Glutamatergic neuron (in vitro differentiated cells): ENCODE measurements around the gene CEP120. TPM values are rescaled to one million over a fixed set of nuclear protein-coding genes. Genes with fewer than 3 reads are reported as not detected.
"Not testable (repeated sequence)": the region's sequence is repeated elsewhere in the genome, so short reads cannot be mapped to it uniquely, and the experiment has no call there.

ENCODE experiments used
- DNase-seq: peaks from one replicate; pipeline ENCODE4 v3.0.0; 2022
- H3K27ac Mint-ChIP-seq: one replicate; pipeline ENCODE4 v1.8.0; 2020; ENCODE audit warnings: mild to moderate bottlenecking, mixed read lengths, inconsistent platforms; ENCODE audit not compliant: unreplicated experiment
- H3K27me3 Mint-ChIP-seq: one replicate; pipeline ENCODE4 v1.8.0; 2020; ENCODE audit warnings: mild to moderate bottlenecking, moderate library complexity, mixed read lengths, inconsistent platforms; ENCODE audit not compliant: unreplicated experiment
- H3K36me3 Mint-ChIP-seq: one replicate; pipeline ENCODE4 v1.8.0; 2020; ENCODE audit warnings: mild to moderate bottlenecking, mixed read lengths, inconsistent platforms; ENCODE audit not compliant: unreplicated experiment
- H3K4me1 Mint-ChIP-seq: one replicate; pipeline ENCODE4 v1.8.0; 2020; ENCODE audit warnings: mild to moderate bottlenecking, low read depth, mixed read lengths, inconsistent platforms; ENCODE audit not compliant: unreplicated experiment
- H3K4me3 Mint-ChIP-seq: one replicate; pipeline ENCODE4 v1.8.0; 2020; ENCODE audit warnings: mild to moderate bottlenecking, mixed read lengths, inconsistent platforms; ENCODE audit not compliant: unreplicated experiment
- H3K9me3 Mint-ChIP-seq: one replicate; pipeline ENCODE4 v1.8.0; 2020; ENCODE audit warnings: mild to moderate bottlenecking, moderate library complexity, mixed read lengths, inconsistent platforms; ENCODE audit not compliant: unreplicated experiment
- total RNA-seq: library from RNA; stranded (reverse); fragmentation: NEBNext Ultra II Directional; extraction: Animal tissue kit (Norgen Biotek cat#: 25700); gene quantifications from one replicate; pipeline ENCODE4 v1.2.1, GENCODE V29; 2021; ENCODE audit not compliant: unreplicated experiment
- TF ChIP-seq, protein P1 (sequence below): fragments of 200-600 bp; sonication (generic); IDR thresholded peaks from one replicate; pipeline ENCODE4 v1.5.0; 2021; ENCODE audit not compliant: partially characterized antibody, unreplicated experiment

CEP120 gene
- total RNA-seq, 1 donor from 2014 or later, result 8.2 TPM

DNA sequence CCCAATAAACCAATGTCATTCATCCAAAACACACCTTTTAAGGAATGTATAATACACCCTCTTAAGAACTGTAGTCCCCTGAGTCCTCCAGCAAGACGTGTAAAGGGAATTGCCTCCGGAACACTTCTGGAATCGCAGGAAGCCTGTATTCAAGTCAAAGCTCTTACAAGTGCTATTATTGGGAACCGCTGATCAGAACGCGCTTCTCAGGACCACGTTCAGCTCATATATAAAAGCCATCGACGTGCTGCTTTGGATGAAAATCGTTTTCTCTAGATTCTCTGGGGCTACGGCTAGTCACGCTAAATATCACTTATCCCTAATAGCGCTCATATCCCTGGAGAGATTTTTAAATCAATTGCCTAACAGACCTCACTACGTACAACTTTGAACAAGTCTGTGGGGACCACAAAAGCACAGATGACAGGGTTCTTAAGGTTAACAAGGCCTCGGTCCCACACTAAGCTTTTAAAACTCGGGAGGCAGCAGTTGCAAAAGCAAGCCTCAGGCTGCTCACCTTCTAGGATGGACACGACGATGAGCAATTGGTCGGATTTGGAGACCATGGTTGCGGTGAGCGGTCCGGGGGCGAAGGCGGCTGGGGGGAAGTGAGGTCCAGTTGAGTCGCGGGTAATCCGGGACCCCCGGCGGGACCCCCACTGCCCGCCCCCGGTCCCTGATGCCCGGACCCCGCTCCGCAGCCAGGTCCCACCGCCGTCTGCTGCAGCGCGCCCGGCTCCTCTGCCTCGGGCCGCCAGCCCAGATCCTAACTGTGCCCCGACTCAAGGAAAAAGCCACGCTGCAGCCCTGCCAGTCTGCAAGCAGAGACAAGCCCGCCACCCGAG, 548 bp downstream of the CEP120 start:
- H3K4me1 Mint-ChIP-seq, result peaks cover 4% of the 10 kb centered on the region
- H3K27ac Mint-ChIP-seq, result no peak overlapping the region
- no peak for DNase-seq
- no peaks in the 10 kb centered on the region for H3K27me3 Mint-ChIP-seq
- no peak overlapping the region for H3K4me3 Mint-ChIP-seq
- TF ChIP-seq, protein P1, sequence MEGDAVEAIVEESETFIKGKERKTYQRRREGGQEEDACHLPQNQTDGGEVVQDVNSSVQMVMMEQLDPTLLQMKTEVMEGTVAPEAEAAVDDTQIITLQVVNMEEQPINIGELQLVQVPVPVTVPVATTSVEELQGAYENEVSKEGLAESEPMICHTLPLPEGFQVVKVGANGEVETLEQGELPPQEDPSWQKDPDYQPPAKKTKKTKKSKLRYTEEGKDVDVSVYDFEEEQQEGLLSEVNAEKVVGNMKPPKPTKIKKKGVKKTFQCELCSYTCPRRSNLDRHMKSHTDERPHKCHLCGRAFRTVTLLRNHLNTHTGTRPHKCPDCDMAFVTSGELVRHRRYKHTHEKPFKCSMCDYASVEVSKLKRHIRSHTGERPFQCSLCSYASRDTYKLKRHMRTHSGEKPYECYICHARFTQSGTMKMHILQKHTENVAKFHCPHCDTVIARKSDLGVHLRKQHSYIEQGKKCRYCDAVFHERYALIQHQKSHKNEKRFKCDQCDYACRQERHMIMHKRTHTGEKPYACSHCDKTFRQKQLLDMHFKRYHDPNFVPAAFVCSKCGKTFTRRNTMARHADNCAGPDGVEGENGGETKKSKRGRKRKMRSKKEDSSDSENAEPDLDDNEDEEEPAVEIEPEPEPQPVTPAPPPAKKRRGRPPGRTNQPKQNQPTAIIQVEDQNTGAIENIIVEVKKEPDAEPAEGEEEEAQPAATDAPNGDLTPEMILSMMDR, result no peak
- peaks cover 3% of the 10 kb centered on the region for H3K9me3 Mint-ChIP-seq
- H3K36me3 Mint-ChIP-seq, result no peaks in the 10 kb centered on the region

DNA sequence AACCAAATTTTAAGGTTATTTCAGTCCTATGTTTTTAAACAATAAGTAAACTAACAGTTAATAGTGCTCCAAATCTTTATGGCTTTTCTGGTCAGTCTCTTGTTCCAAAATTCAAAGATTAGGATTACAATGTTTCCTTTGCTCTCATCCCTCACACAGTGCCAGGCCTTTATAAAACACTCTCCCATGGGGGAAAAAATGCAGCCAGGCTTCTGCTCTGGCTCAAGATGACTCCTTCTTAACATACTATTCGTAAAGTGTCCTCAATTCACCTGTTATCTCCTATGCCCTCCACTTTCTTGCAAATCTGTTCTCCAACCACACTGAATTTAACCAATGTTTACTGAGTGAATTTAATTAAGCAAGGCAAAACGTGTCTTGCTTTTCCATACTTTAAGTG, 1.4 kb downstream of the CEP120 start:
- DNase-seq, result no peak
- H3K4me3 Mint-ChIP-seq, result no peak overlapping the region
- peaks cover 3% of the 10 kb centered on the region for H3K9me3 Mint-ChIP-seq
- peaks cover 4% of the 10 kb centered on the region for H3K4me1 Mint-ChIP-seq
- no peak overlapping the region for H3K27ac Mint-ChIP-seq
- TF ChIP-seq, protein P1, result no peak
- no peaks in the 10 kb centered on the region for H3K27me3 Mint-ChIP-seq
- H3K36me3 Mint-ChIP-seq, result no peaks in the 10 kb centered on the region

DNA sequence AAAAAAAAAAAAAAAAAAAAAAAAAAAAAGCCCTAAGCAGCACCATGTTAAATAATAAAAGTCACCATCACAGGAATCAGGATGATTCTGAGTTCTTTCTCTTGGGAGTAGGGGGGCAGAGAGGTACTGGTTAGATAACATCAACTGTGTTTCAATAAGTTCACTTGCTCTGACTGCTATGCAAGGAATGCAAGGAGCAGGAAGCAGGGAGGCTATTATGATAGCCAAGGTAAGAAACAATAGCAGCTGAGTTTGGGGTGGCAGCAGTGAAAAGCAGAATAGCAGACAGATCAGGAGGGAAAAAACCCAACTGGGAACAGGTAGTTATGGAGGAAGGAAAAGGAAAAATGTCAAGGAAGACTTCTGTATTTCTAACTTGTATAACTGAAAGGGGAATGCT, 8.2 kb downstream of the CEP120 start:
- Mint-ChIP-seq H3K27ac (no peak overlapping the region), H3K27me3 (no peaks in the 10 kb centered on the region), H3K36me3 (no peaks in the 10 kb centered on the region), H3K4me1 (no peaks in the 10 kb centered on the region), H3K4me3 (no peak overlapping the region), H3K9me3 (no peaks in the 10 kb centered on the region)
- DNase-seq, result no peak
- TF ChIP-seq, protein P1, result no peak

DNA sequence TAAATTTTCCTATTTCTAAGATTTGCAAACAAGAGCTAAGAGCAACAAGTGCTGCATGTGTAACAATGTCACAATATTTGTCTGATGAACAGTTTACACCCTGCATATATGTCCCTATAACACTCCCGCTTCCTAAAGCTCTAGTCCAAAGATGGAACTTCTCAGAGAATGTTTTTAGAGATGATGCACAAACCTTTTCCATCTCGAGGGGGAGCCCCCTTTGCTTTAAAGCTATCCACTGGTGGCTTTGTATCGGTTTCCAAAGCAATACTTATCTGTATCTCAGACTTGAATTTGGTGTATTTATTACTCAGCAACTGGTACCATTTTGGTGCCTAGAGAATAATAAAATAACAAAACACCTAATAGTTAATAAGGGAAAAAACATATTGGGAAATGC, 11.0 kb downstream of the CEP120 start:
- H3K36me3 Mint-ChIP-seq, result no peaks in the 10 kb centered on the region
- no peak for DNase-seq
- no peaks in the 10 kb centered on the region for H3K9me3 Mint-ChIP-seq
- H3K27ac Mint-ChIP-seq, result no peak overlapping the region
- no peaks in the 10 kb centered on the region for H3K27me3 Mint-ChIP-seq
- no peaks in the 10 kb centered on the region for H3K4me1 Mint-ChIP-seq
- TF ChIP-seq, protein P1, result no peak
- H3K4me3 Mint-ChIP-seq, result no peak overlapping the region

- not testable (repeated sequence) for H3K4me1 Mint-ChIP-seq, DNase-seq, H3K36me3 Mint-ChIP-seq, H3K27ac Mint-ChIP-seq, H3K27me3 Mint-ChIP-seq, H3K4me3 Mint-ChIP-seq, H3K9me3 Mint-ChIP-seq
Measured at GRCh38 chr5:123401999-123402398, 21.2 kb downstream of the CEP120 start.
